Gastrocnemius medialis (tissue), 4 donors: Measurements from ENCODE around the gene ACADL.

Source experiments
- POLR2A ChIP-seq, 2 donors: fragments of 450-650 bp; IDR thresholded peaks; one replicate each; pipeline ENCODE4 v1.6.1; 2017; ENCODE audit warnings: antibody characterized with exemption in 2 of 2, mild to moderate bottlenecking in 2 of 2, moderate library complexity in 2 of 2
- TF ChIP-seq, protein P1 (sequence below), 5 experiments: fragments of 450-650 bp in 3 of 5; fragments of 200-600 bp in 2 of 5; sonication (generic) in 2 of 5; IDR thresholded peaks in 4 of 5; conservative IDR thresholded peaks in 1 of 5; 1 replicate in 4 of 5; 2 replicates in 1 of 5; pipeline ENCODE4 v1.5.1; 2016 to 2019; ENCODE audit warnings: antibody characterized with exemption in 5 of 5, mild to moderate bottlenecking in 3 of 5, moderate library complexity in 3 of 5

DNA sequence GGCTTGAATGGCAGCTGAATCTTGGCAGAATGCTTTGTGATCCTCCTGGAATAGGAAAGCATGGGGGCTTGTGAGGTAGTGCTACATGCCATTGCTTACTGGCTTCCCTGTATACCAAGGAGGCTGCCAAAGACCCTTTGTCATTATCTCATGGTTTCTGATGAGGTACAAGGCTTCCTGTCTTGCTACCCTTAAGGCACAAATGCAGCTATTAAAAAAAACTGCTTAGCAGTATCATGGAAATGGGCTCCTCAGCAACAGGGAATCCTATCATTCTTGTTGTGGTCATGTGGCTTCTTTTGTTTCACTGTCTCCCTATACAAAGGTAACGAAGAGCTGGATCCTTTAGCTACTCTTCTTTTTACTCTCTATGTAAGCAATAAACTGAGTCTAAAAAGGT, 47.5 kb downstream of the ACADL start:
- TF ChIP-seq, protein P1, sequence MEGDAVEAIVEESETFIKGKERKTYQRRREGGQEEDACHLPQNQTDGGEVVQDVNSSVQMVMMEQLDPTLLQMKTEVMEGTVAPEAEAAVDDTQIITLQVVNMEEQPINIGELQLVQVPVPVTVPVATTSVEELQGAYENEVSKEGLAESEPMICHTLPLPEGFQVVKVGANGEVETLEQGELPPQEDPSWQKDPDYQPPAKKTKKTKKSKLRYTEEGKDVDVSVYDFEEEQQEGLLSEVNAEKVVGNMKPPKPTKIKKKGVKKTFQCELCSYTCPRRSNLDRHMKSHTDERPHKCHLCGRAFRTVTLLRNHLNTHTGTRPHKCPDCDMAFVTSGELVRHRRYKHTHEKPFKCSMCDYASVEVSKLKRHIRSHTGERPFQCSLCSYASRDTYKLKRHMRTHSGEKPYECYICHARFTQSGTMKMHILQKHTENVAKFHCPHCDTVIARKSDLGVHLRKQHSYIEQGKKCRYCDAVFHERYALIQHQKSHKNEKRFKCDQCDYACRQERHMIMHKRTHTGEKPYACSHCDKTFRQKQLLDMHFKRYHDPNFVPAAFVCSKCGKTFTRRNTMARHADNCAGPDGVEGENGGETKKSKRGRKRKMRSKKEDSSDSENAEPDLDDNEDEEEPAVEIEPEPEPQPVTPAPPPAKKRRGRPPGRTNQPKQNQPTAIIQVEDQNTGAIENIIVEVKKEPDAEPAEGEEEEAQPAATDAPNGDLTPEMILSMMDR (IDR thresholded peaks at IDR 0.05 in 4 of 5, conservative IDR thresholded peaks at IDR 0.05 in 1 of 5) = no peak
- no peak for TF ChIP-seq POLR2A (IDR thresholded peaks at IDR 0.05)
